ENCODE results near the gene RUFY4.

RUFY4 gene

DNA sequence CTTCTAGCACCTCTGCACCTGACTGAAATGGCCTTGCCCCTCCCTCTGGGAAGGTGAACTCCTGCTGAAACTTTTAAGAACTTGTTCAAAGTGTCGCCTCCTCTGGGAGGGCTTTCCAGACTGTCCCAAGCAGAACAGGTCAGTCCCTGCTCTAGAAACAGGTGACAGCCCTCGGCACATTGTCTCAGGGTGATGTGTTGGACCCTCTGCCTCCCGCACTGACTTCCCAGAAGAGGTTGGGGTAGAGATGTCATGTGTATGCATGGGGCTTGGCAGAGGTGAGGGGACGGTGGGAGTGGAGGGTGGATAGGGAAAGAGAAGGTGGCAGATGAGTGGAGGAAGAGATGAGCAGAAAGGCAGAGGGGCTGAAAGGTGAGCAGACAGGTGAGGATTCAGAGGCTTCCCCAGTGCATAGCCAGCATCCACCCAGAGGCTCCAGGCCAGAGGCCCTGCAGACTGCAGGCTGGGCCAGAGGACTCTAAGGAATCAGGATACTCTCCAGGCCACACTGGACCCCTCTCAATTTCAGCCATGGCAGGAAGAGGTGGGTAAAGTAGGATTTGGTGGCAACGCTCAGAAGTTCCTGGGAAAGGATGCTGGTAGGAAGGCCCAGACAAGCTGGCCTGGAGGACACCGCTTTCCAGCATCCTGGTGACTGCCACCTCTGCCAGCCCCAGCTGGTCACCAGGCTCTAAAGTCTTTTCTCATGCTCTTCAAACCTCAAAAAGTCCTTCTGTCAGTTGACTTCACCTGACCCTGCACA is 41.4 kb upstream of the RUFY4 start:
- no peak overlapping the region for H3K4me3 ChIP-seq (ENCODE audit: low read depth, low read length)
- TF ChIP-seq, protein P1, sequence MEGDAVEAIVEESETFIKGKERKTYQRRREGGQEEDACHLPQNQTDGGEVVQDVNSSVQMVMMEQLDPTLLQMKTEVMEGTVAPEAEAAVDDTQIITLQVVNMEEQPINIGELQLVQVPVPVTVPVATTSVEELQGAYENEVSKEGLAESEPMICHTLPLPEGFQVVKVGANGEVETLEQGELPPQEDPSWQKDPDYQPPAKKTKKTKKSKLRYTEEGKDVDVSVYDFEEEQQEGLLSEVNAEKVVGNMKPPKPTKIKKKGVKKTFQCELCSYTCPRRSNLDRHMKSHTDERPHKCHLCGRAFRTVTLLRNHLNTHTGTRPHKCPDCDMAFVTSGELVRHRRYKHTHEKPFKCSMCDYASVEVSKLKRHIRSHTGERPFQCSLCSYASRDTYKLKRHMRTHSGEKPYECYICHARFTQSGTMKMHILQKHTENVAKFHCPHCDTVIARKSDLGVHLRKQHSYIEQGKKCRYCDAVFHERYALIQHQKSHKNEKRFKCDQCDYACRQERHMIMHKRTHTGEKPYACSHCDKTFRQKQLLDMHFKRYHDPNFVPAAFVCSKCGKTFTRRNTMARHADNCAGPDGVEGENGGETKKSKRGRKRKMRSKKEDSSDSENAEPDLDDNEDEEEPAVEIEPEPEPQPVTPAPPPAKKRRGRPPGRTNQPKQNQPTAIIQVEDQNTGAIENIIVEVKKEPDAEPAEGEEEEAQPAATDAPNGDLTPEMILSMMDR (IDR thresholded peaks at IDR 0.05; ENCODE audit: borderline replicate concordance, insufficient read depth, low read depth, low read length), result no peak

DNA sequence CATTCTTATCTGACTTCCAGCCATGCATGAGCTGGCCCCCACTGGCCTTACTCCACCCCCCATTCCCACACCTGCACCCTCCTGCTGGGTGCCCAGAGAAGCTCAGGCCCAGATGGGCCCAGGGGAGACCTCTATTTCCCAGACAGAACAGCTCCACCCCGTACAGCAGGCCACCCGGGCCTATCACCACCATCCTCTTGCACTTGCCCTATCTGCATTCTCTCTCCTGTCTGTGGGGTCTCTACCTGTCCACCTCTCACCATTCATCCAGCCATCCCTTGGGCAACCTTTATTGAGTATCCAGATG is 40.9 kb upstream of the RUFY4 start:
- TF ChIP-seq, protein P1 (IDR thresholded peaks at IDR 0.05; ENCODE audit: borderline replicate concordance, insufficient read depth, low read depth, low read length), result no peak
- H3K4me3 ChIP-seq (ENCODE audit: low read depth, low read length), result no peak overlapping the region

DNA sequence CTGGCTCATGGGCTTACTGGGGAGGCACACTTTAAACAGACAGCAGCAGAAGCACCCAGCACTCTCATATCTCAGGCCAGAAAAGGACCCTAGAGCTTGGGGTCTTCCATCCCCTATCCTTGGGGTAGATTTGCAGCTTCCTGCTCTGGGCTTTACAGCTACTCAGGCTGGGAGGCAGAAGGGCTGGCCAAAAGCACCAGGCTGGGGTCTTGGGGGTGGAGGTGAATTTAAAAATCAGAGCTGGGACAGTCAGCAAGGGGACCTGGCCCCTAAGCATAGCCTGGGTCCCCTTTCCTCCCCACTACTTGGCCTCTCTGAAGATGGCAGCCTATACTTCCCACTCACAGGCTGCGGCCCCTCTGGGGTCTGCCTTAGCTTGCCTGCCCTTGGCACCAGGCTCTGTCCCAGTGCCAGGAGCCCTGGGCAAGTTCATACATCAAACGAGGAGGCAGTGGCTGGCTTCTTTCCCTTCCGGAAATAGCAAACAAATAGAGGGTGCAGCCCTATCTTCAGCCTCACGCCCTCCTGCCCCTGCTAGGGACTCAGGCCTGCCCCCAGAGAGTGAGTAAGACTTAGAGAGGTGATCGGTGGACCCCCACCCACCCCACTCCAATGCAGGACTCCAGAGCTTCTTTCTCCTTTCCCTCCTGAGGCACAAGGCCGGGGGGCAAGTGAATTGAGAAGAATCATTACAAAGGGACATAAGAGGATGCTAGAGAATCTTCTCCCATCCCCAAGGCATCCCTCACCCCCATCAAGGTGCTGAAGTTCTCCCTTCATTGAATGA is 40.3 kb upstream of the RUFY4 start:
- no peak overlapping the region for H3K4me3 ChIP-seq (ENCODE audit: low read depth, low read length)
- TF ChIP-seq, protein P1 (IDR thresholded peaks at IDR 0.05; ENCODE audit: borderline replicate concordance, insufficient read depth, low read depth, low read length), result no peak

DNA sequence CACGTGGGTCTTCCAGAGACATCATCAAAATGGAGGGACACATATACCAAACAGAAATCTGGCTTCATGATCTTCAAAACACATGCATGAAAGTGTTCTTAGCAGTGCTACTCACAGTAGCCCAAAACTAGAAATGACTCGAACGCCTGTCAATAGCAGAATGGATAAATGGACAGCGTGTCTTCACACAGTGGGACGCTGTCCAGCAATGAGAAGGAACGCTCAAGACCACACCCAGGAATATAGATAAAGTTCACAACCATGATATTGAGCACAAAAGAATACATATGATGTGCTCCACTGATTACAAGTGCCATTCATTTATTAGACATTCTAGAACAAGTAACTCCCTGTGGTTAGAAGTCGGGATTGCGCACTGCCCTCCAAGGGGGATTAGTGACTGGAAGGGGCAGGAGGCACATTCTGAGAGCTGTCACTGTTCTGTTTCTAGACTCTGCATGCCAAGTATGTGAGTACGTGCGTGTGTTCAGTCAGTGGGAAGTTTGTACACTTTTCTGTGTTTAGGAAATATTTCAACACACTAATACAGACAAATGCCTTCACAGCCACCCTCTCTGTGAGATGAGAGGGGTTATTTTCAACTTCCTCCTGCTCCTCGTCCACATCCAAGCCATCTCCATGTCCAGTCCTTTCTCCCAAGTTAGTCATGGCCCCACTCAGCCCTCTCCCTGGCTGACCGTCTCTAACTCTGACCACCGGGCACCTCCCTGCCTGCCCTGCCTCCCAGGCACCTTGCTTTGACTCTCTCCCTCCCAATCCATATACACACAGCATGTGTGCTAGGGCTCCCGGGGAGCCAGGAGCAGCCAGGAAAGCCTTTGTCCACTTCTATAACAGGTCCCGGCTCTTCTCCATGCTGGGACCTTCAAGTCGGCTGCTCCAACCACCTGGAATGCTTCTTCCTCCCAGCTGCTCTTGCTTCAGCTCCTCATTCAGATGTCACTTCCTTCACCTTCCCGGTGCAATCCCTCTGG is 39.4 kb upstream of the RUFY4 start:
- TF ChIP-seq, protein P1 (IDR thresholded peaks at IDR 0.05; ENCODE audit: borderline replicate concordance, insufficient read depth, low read depth, low read length), result no peak
- no peak overlapping the region for H3K4me3 ChIP-seq (ENCODE audit: low read depth, low read length)

DNA sequence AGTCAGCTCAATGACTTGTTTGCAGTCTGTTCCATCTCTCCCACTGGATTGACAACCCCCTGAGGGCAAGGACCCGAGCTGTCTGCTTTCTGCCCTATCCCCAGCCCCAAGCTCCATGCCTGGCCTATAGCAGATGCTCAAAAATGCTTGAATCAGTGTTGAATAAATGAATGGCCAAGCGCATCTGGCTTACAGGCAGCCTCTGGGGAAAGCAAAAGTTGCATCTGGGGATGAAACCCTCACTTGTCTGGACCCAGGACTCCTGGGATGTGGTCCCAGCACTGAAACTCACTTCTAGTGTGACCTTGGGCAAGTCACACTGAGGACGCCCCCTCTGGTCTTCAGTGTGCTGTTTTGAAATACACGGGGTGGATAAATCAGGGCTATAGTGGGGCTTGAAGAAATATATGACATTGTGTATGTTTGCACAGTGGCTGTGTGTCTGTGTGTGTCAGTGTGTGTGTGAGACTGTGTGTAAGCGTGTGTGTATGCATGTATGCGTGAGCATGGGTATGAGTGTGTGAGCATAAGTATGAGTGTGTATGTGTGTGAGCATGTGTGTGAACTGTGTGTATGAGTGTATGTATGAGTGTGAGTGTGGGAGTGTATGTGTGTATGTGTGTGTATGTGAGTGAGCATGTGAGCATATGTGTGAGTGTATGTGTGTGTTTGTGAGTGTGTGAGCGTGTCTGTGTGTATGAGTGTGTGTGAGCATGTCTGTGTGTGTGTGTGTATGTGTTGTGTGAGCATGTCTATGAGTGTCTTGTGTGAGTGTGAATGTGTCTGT is 38.5 kb upstream of the RUFY4 start:
- H3K4me3 ChIP-seq (ENCODE audit: low read depth, low read length), result no peak overlapping the region
- TF ChIP-seq, protein P1 (IDR thresholded peaks at IDR 0.05; ENCODE audit: borderline replicate concordance, insufficient read depth, low read depth, low read length), result no peak

DNA sequence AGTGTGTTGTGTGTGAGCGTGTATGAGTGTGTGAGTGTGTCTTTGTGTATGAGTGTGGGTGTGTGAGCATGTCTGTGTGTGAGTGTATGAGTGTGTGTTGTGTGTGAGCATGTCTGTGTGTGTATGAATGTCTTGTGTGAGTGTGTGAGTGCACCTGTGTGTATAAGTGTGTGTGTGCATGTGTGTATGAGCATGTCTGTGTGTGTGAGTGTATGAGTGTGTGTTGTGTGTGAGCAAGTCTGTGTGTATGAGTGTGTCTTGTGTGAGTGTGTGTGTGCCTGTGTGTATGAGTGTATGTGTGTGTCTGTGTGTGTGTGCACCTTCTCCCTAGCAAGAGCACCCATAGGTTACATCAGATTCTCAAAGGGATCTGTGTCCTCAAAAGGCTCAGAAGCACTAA is 37.8 kb upstream of the RUFY4 start:
- no peak overlapping the region for H3K4me3 ChIP-seq (ENCODE audit: low read depth, low read length)
- TF ChIP-seq, protein P1 (IDR thresholded peaks at IDR 0.05; ENCODE audit: borderline replicate concordance, insufficient read depth, low read depth, low read length), result no peak
